Stimulated activated CD4-positive, alpha-beta T cell treated with anti-CD3 and anti-CD28 coated beads, Interleukin-2, amount 100 ng/mL, for 4 hours (primary cell): ENCODE data around the gene HBE1.
"Not testable (repeated sequence)": the region's sequence is repeated elsewhere in the genome, so short reads cannot be mapped to it uniquely, and the experiment has no call there.

ENCODE experiments used
- DNase-seq: peaks from one replicate; pipeline ENCODE4 v3.0.0-alpha.2; 2020; ENCODE audit warnings: low read depth

HBE1 gene

DNA sequence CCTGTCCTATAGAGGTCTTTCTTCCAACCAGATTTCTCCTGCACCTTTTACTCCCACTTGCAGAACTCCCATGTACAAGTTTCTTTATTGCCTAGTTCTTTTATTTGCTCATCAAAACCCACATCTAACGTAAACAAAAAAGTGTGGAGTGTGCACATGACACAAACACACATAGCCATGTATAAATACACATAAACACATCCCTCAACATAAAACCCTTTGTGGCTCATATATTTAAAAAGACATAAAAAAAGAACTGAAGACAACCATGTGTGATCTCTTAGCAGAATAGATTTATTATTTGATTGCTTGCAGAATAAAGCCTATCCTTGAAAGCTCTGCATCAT is 16.9 kb downstream of the HBE1 start:
- no peak for DNase-seq

DNA sequence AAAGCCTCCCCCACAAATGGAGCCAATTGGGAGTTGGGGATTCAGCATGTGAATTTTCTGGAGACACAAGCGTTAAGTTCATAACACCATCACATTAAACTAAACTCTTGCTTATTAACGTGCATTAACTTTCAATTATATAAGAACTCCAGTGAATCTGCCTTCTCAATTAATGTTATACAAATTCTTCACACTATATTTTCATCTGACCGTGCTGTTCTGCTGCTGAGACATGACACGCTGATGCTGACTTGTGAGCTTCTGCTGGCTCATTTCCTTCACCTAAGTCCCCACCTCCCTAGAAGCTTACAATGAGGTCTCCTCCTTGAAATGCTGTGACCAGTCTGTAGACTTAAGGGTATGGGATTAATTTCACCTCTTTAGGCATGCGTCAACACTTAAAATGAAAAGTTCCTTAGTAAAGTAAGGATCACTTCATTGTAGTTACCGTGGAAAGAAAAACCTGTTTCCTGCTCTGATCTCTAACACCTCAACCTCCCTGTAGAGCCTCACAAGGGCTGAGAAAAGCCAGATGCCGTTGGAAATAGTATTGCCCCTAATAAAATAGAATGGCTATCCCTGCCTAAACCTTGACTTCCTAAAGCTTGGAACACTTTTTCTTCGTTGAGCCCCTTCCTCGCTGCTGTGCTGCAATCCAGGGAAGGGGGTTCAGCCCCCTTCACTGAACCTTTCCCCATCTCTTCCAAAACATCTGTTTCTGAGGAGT is 17.4 kb downstream of the HBE1 start:
- no peak for DNase-seq

DNA sequence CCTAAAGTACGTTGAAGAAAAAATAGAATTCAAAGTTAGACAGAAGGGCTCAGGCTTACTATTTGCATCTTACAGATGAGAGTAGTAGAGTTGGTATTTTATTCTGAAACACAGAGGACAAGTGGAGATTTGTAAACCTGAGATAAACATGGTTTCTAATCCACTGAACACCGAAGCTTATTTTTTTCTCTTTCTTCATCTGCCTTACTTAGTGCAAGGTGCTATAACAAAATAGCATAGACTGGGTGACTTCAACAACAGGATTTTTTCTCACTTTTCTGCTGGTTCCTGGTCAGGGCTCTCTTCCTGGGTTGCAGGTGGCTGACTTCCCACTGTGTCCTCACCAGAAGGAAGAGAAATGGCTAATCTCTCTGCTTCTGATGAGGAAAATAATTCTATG is 18.0 kb downstream of the HBE1 start:
- DNase-seq, result no peak

DNA sequence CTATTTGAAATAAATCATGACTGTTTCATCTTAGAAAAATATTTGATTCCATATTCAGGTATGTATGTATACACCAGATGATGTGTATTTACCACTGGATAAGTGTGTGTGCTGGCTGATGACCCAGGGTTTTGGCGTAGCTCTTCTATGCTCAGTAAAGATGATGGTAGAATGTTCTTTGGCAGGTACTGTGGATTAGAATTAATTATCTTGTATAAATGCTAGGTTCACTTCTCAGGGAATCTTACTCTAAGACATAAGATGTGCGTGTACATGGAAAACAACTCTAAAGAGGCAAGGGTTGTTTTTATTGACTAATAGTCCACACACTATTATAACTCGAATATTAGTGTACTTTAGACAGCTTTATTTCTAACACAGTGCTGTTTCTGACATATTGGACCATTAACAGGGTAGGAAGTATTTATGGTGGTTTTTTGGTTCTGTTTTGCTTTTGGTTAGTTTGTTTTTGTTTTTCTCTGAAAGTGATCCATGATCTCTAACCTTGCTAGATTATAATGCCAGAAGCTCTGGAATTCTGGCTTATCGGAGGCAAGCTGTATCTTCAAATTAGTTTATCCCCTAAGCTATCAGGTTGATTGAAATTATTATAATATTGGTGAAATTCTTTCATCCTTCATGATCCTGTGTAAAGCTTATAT is 19.1 kb downstream of the HBE1 start:
- no peak for DNase-seq

DNA sequence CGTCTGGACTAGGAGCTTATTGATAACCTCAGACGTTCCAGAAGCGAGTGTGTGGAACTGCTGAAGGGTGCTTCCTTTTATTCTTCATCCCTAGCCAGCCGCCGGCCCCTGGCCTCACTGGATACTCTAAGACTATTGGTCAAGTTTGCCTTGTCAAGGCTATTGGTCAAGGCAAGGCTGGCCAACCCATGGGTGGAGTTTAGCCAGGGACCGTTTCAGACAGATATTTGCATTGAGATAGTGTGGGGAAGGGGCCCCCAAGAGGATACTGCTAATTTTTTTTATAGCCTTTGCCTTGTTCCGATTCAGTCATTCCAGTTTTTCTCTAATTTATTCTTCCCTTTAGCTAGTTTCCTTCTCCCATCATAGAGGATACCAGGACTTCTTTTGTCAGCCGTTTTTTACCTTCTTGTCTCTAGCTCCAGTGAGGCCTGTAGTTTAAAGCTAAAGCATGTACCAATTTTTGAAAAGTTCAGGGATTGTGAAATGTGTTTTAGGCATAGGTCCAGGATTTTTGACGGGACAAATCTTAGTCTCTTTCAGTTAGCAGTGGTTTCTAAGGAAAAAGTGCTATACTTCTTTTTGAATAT is 19.8 kb downstream of the HBE1 start, which contains the start of gene HBG1:
HBG1 (minus strand) TSS at position 51 of the 590 bp plus-strand sequence. CDS start 53 bp downstream, outside the sequence.
- not testable (repeated sequence) for DNase-seq

DNA sequence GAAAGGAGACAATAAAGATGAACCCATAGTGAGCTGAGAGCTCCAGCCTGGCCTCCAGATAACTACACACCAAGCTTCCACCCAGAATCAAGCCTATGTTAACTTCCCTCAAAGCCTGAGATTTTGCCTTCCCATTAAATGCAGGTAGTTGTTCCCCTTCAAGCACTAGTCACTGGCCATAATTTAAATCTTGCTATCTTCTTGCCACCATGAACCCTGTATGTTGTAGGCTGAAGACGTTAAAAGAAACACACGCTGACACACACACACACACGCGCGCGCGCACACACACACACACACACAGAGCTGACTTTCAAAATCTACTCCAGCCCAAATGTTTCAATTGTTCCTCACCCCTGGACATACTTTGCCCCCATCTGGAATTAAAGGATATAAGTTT is 21.2 kb downstream of the HBE1 start:
- DNase-seq, result not testable (repeated sequence)

DNA sequence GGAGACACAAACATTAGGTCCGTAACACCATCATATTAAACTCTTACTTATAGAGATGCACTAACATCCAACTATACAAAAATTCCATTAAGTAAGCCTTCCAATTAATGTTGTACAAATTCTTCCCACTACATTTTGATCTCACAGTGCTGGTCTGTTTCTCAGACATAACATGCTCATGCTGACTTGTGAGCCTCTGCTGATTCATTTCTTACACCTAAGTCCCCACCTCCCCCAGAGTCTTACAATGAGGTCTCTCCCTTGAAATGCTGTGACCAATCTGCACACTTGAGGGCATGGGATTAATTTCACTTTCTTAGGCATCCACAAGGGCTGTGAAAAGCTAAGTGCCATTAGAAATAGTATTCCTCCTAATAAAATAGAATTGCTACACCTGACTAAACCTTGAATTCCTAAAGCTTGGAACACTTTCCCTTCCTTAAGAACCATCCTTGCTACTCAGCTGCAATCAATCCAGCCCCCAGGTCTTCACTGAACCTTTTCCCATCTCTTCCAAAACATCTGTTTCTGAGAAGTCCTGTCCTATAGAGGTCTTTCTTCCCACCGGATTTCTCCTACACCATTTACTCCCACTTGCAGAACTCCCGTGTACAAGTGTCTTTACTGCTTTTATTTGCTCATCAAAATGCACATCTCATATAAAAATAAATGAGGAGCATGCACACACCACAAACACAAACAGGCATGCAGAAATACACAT is 22.1 kb downstream of the HBE1 start:
- DNase-seq, result no peak

DNA sequence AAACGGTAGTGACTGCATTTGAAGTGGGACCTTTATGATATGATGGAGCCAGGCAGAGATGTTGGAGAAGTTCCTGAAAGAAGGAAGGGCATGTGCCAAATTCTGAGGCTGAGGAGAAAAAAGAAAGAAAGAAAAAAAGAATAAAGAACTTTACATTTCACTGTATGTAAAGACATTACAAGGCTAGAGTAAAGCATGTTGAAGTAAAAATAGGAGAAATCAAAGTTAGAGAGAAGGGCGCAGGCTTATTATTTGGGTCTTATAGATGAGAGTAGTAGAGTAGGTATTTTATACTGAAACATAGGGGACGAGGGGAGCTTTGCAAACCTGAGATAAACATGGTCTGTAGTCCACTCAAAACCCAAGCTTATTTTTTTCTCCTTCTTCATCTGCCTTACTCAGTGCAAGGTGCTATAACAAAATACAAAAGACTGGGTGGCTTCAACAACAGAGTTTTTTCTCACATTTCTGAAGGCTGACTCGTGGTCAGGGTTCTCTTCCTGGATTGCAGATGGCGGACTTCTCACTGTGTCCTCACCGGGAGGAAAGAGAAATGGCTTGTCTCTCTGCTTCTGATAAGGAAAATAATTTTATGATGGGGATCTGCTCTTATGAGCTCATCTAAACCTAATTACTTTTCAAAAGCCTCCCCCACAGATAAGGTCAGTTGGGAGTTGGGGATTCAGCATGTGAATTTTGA is 22.8 kb downstream of the HBE1 start:
- no peak for DNase-seq

DNA sequence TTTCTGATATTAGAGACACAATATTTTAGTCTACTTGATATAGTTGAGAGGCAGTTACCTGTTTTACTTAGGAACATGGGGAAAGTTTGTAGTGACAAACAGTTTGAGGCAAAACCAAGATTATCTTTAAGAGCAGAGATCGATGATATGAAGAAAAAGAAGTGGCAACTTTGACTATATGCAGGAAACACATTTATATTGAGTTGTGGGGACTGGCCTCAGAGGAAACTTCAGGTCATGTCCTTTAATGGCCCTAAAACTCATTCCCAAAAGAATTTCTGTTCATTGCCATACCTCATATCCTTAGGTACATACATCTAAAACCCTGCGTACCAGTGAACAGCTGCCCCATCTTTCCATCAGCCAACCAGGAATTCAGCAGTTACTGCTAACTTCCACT is 24.6 kb downstream of the HBE1 start:
- DNase-seq, result no peak

DNA sequence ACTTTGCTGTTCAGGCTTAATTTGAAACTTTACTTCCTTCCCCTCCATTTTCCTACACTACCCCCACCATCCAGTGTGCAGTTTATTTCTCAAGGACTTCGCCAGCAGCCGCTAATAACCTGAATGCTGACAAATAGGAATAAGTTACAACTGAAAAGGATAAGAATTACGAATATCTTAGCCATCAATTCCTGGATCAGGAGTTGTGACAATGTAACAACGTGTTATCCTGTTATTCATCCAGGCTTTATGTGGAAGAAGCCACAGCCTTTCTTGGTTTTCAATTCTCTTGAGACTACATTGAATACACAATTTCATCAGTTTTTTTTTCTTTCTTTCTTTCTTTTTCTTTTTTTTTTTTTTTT is 25.9 kb downstream of the HBE1 start:
- no peak for DNase-seq

DNA sequence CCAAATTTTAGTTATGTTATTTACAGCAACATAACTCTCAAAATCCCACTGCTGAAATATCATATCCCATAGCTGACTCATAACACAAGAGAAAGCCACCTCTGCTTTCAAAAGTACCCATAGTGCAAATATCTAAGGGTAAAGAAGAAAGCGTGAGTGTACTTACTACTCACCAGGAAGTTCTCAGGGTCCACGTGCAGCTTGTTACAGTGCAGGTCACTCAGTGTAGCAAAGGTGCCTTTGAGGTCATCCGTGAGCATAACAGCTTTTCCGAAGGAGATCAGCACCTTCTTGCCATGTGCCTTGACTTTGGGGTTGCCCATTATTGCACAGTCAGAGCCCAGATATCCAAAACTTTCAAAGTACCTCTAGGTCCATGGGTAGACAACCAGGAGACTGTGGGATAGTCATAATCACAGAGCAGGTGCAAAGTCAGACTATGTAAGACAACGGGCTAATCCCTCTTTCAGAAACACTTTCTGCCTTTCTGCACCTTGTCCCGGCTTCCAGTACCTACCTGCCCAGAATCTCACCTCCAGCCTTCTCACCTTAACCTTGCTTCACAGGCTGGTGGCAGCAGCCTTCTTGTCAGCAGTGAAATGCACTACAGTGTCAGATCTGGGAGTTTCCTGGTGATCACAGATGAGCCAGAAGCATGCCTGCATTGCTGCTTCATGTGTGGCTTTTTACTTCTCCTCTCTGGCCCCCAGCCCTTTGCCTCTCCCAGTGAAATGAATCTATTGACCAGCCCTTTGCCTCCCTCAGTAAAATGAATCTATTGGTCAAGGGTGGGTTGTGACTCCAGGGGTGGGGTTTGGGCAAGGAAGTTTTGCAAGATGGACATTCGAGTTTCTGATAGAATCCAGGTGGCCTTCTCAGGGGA is 26.6 kb downstream of the HBE1 start:
- DNase-seq, result no peak

DNA sequence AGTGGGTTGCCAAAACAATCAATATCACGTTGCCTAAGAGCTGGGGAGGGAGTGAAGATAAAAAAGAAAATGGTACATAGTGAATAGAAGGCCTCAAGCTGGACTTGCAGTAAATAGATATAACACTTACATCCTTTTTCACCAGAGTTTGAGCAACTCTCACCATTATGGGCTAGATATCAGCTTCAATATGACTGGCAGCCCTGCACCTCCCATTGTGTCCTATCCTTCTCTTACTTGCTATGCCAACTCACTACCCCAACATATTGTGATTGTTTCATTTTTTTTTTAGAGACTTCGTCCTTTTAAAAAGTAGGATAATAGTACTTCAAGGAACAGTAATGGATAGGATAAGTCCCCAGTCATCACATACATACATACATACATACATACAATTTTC is 27.5 kb downstream of the HBE1 start:
- DNase-seq, result no peak

DNA sequence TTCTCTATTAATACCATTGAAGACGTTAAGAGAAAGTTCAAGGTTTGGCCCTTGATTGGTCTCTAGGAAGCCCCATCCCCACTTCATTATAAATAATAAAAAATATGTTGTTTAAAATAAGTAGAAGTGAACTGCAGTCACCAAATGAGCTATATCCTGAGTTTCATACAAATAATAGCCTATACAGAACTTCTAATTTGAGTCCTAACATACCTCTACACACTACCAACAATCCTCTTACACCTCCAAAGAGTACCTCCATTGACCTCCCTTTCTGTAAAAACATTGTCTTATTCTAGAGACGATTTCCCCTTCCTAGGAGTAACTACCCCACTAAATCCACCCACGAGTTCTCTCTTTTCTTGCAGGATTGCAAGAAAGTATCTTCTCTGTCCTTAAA is 28.3 kb downstream of the HBE1 start:
- DNase-seq, result no peak

DNA sequence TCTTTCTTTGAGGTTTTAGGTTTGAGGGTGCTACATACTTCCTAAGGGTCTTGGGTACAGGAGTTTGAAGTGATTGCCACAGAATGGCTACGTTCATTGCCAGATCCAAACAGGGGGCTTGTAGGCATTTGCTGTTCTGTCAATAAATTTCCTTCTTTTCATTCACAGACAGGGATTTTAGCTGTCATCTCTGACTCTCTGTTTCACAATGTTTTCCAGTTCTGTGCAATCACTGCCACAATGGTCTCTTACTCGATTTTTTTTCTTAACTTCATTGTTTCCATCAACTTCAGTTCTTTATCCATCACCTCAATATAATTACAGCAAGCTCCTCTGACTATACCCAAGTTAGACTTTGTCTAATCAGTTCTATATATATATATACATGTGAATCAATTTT is 29.3 kb downstream of the HBE1 start:
- DNase-seq, result no peak

DNA sequence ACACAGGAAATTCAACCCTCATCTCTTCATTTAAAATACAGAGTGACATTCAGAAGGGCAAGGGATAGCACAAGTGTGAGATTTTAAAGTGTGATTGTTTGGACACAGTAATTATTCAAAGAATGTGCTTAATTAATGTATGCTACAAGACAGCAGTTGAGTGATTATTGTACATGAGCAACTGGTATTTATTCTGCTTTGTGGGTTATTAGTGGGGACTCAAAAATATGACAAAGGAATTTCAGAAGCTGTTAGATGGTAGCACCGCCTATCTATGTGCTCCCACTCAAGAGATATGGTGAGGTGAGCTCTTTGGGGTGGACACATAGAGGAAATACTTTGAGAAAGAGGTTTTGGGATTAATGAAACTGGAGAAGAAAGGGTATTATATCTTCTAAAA is 29.7 kb downstream of the HBE1 start:
- no peak for DNase-seq

DNA sequence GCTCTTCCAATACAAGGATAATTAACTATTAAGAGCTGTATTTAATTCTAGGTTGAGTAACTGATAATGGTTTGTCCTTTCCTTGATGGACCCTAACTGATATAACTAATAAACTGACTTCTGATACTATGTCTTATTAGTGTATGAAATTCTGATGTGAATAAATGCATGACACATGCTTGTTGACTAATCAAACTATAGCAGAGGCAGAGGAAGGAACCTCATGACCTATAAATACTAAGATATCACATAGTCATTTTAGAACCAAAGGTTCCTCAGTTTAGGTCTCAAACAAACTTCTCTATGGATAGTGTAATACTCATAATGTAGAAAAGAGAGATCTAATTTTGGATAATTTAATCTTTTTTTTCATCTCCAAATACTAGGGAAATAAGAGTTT is 30.7 kb downstream of the HBE1 start:
- no peak for DNase-seq

DNA sequence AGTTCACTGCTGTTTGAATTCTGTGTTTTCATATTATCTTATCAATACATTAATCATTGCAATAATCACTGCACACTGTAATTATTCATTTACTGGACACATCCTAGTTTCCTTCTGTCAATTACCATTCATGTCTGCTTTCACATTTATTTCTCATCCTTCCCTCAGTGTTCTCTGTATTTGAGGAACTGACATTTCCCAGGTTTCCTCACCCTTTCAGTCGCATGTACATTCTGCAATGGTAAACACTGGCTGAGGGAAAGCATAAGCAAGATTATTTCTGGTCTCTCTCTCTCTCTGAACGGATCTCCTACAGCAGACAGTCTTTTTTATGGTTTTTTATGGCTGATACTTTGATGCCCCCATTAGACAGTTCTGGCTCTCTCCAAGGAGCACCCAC is 31.3 kb downstream of the HBE1 start:
- no peak for DNase-seq

DNA sequence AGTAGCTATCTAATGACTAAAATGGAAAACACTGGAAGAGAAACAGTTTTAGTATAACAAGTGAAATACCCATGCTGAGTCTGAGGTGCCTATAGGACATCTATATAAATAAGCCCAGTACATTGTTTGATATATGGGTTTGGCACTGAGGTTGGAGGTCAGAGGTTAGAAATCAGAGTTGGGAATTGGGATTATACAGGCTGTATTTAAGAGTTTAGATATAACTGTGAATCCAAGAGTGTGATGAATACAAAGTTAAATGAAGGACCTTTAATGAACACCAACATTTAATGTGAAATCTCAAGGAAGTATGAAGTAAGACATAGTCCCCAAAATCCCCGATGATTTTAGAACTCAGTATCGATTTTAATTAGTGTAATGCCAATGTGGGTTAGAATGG is 32.3 kb downstream of the HBE1 start:
- DNase-seq, result no peak

DNA sequence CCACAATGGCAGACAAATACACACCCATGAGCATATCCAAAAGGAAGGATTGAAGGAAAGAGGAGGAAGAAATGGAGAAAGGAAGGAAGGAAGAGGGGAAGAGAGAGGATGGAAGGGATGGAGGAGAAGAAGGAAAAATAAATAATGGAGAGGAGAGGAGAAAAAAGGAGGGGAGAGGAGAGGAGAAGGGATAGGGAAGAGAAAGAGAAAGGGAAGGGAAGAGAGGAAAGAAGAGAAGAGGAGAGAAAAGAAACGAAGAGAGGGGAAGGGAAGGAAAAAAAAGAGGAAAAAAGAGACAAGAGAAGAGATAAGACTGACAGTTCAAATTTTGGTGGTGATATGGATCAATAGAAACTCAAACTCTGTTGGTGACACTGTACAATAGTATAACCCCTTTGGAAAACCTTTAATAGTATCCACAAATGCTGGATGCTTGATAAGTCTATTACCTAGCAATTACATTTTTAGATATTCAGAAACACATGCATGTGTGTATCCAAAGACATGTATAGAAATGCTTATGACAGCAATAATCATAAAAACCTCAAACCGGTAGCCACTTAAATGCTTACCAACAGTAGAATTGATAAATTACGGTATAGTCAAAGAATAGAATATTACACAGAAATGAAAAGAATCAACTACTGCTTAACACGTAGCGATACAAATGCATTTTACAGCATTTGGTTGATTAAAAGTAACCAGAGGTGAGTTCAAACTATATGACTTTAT is 34.2 kb downstream of the HBE1 start:
- no peak for DNase-seq

DNA sequence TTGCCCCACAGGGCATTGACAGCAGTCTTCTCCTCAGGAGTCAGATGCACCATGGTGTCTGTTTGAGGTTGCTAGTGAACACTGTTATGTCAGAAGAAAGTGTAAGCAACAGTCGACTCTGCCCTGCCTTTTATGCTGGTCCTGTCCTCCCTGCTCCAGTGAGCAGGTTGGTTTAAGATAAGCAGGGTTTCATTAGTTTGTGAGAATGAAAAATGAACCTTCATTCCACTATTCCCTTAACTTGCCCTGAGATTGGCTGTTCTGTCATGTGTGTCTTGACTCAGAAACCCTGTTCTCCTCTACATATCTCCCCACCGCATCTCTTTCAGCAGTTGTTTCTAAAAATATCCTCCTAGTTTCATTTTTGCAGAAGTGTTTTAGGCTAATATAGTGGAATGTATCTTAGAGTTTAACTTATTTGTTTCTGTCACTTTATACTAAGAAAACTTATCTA is 35.3 kb downstream of the HBE1 start, which contains the start of gene HBD:
HBD (minus strand) TSS at position 103 of the 454 bp plus-strand sequence; CDS start at position 53, 50 bp downstream.
- no peak for DNase-seq
